ENCODE data around the gene CXCL1.

GRCh38 chr4:73871511-73872310 lies 2.5 kb downstream of the CXCL1 start:
- no peak for TF ChIP-seq CTCF (IDR thresholded peaks at IDR 0.05; ENCODE audit: insufficient read depth, low read length, poor library complexity, severe bottlenecking)
- no peak for TF ChIP-seq EZH2phosphoT487 (conservative IDR thresholded peaks at IDR 0.05; ENCODE audit: low read length)
